Activated CD8-positive, alpha-beta memory T cell treated with anti-CD3 and anti-CD28 coated beads for 24 hours (primary cell): ENCODE results near the gene TAF11L10.
"Not testable (repeated sequence)": the region's sequence is repeated elsewhere in the genome, so short reads cannot be mapped to it uniquely, and the experiment has no call there.

Experiments used
- DNase-seq: peaks from one replicate; pipeline ENCODE4 v3.0.0-alpha.2; 2020

TAF11L10 gene

GRCh38 chr5:17597728-17598127 is at the start of gene TAF11L10:
Gene TAF11L10, minus strand, starts transcription at chr5:17597828.
- not testable (repeated sequence) for DNase-seq

GRCh38 chr5:17634160-17634559 is 36.5 kb upstream of the TAF11L10 start, which contains the start of gene TAF11L14:
Gene TAF11L14, plus strand, starts transcription at chr5:17634460.
- no peak for DNase-seq

- DNase-seq: not testable (repeated sequence)
These were observed 34.2 kb upstream of the TAF11L10 start, which contains the start of gene TAF11L13 for GRCh38 chr5:17631788-17632187. Gene TAF11L13, plus strand, starts transcription at chr5:17632088.

- no peak for DNase-seq
These were observed 28.1 kb upstream of the TAF11L10 start for GRCh38 chr5:17625686-17626085.

- DNase-seq: no peak
These were observed 23.0 kb upstream of the TAF11L10 start for GRCh38 chr5:17620627-17621026.

- DNase-seq: no peak
These were observed 21.7 kb upstream of the TAF11L10 start for GRCh38 chr5:17619354-17619753.

- DNase-seq: no peak
These were observed 17.4 kb upstream of the TAF11L10 start for GRCh38 chr5:17614872-17615605.

GRCh38 chr5:17610092-17610491 is 12.5 kb upstream of the TAF11L10 start, which contains the start of gene TAF11L12:
Gene TAF11L12, plus strand, starts transcription at chr5:17610392.
- DNase-seq: not testable (repeated sequence)

GRCh38 chr5:17607461-17607860 is 9.8 kb upstream of the TAF11L10 start:
- not testable (repeated sequence) for DNase-seq

GRCh38 chr5:17604951-17605350 is 7.3 kb upstream of the TAF11L10 start:
- DNase-seq: no peak

- not testable (repeated sequence) for DNase-seq
These were observed 6.3 kb upstream of the TAF11L10 start, which contains the start of gene TAF11L11 for GRCh38 chr5:17603880-17604279. Gene TAF11L11, plus strand, starts transcription at chr5:17604183.

- DNase-seq: not testable (repeated sequence)
These were observed 3.4 kb downstream of the TAF11L10 start, which contains the start of gene TAF11L9 for GRCh38 chr5:17594255-17594654. Gene TAF11L9, minus strand, starts transcription at chr5:17594394.

- not testable (repeated sequence) for DNase-seq
These were observed 6.8 kb downstream of the TAF11L10 start, which contains the start of gene TAF11L8 for GRCh38 chr5:17590860-17591259. Gene TAF11L8, minus strand, starts transcription at chr5:17590960.

- DNase-seq: not testable (repeated sequence)
These were observed 12.0 kb downstream of the TAF11L10 start, which contains the start of gene TAF11L7 for GRCh38 chr5:17585658-17586057. Gene TAF11L7, minus strand, starts transcription at chr5:17585758.
